ENCODE results near the gene PRKCA. TPM values are rescaled to one million over a fixed set of nuclear protein-coding genes. Genes with fewer than 3 reads are reported as not detected.

The PRKCA gene
- total and polyA plus RNA-seq, 2 experiments from 2014 or later: 6.4 to 35.4 TPM

DNA sequence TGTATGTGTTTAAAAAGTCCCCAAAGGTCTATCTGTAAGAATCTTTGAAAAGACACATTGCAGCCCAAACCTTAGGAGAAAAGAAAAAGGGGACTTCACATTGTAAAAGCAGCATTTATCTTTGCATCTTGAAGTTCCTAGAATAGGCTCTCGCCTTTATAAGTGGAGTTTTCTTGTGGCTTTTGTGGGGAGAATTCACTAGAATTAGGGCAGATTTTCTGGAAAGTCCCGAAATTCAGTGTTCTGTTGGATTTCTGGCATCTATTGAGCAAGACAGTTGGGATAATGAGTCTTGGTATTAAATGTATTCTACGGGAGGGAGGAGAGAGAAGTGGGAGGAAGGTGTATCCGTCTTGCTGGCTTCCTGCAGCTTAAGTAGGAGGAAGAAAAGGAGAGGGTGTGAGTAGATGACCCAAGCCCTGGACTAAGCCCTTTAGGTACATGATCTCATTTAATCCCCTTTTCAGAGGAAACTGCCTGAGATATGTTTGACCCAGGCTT, 62.6 kb downstream of the PRKCA start:
- H3K79me2 ChIP-seq (replicated peaks; ENCODE audit: insufficient read depth): 0 out of 2 replicates have a peak, but pooled peaks cover 3% of the 10 kb centered on the region
- no peak overlapping the region for H3K4me3 Mint-ChIP-seq
- H3K4me2 ChIP-seq: peak overlapping the region; percentile 21; the same call in 1 of the 2 replicates

More for the DNA sequence above, 62.6 kb downstream of the PRKCA start:
- DNase-seq (ENCODE audit: low spot score): no peak
- H3K4me1 Mint-ChIP-seq: peaks cover 49% of the 10 kb centered on the region
- H2AFZ ChIP-seq: no peak overlapping the region
- TF ChIP-seq STAT1 (IDR thresholded peaks at IDR 0.05; ENCODE audit: unreplicated experiment) (no peak), CREB1 (CRISPR knock-in tag; IDR thresholded peaks at IDR 0.05; ENCODE audit: low read depth) (no peak), ZNF331 (CRISPR knock-in tag; IDR thresholded peaks at IDR 0.05; ENCODE audit: low read depth) (no peak), POLR2AphosphoS5 (IDR thresholded peaks at IDR 0.05; ENCODE audit: low read depth) (no peak), EZH2phosphoT487 (IDR thresholded peaks at IDR 0.05; ENCODE audit: unreplicated experiment) (no peak)
- TF ChIP-seq, protein P1, sequence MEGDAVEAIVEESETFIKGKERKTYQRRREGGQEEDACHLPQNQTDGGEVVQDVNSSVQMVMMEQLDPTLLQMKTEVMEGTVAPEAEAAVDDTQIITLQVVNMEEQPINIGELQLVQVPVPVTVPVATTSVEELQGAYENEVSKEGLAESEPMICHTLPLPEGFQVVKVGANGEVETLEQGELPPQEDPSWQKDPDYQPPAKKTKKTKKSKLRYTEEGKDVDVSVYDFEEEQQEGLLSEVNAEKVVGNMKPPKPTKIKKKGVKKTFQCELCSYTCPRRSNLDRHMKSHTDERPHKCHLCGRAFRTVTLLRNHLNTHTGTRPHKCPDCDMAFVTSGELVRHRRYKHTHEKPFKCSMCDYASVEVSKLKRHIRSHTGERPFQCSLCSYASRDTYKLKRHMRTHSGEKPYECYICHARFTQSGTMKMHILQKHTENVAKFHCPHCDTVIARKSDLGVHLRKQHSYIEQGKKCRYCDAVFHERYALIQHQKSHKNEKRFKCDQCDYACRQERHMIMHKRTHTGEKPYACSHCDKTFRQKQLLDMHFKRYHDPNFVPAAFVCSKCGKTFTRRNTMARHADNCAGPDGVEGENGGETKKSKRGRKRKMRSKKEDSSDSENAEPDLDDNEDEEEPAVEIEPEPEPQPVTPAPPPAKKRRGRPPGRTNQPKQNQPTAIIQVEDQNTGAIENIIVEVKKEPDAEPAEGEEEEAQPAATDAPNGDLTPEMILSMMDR (conservative IDR thresholded peaks at IDR 0.05; ENCODE audit: low read depth in 2 of 2): no peak
- TF ChIP-seq, protein P2, sequence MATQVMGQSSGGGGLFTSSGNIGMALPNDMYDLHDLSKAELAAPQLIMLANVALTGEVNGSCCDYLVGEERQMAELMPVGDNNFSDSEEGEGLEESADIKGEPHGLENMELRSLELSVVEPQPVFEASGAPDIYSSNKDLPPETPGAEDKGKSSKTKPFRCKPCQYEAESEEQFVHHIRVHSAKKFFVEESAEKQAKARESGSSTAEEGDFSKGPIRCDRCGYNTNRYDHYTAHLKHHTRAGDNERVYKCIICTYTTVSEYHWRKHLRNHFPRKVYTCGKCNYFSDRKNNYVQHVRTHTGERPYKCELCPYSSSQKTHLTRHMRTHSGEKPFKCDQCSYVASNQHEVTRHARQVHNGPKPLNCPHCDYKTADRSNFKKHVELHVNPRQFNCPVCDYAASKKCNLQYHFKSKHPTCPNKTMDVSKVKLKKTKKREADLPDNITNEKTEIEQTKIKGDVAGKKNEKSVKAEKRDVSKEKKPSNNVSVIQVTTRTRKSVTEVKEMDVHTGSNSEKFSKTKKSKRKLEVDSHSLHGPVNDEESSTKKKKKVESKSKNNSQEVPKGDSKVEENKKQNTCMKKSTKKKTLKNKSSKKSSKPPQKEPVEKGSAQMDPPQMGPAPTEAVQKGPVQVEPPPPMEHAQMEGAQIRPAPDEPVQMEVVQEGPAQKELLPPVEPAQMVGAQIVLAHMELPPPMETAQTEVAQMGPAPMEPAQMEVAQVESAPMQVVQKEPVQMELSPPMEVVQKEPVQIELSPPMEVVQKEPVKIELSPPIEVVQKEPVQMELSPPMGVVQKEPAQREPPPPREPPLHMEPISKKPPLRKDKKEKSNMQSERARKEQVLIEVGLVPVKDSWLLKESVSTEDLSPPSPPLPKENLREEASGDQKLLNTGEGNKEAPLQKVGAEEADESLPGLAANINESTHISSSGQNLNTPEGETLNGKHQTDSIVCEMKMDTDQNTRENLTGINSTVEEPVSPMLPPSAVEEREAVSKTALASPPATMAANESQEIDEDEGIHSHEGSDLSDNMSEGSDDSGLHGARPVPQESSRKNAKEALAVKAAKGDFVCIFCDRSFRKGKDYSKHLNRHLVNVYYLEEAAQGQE (IDR thresholded peaks at IDR 0.05; ENCODE audit: unreplicated experiment): no peak
- TF ChIP-seq, protein P3, sequence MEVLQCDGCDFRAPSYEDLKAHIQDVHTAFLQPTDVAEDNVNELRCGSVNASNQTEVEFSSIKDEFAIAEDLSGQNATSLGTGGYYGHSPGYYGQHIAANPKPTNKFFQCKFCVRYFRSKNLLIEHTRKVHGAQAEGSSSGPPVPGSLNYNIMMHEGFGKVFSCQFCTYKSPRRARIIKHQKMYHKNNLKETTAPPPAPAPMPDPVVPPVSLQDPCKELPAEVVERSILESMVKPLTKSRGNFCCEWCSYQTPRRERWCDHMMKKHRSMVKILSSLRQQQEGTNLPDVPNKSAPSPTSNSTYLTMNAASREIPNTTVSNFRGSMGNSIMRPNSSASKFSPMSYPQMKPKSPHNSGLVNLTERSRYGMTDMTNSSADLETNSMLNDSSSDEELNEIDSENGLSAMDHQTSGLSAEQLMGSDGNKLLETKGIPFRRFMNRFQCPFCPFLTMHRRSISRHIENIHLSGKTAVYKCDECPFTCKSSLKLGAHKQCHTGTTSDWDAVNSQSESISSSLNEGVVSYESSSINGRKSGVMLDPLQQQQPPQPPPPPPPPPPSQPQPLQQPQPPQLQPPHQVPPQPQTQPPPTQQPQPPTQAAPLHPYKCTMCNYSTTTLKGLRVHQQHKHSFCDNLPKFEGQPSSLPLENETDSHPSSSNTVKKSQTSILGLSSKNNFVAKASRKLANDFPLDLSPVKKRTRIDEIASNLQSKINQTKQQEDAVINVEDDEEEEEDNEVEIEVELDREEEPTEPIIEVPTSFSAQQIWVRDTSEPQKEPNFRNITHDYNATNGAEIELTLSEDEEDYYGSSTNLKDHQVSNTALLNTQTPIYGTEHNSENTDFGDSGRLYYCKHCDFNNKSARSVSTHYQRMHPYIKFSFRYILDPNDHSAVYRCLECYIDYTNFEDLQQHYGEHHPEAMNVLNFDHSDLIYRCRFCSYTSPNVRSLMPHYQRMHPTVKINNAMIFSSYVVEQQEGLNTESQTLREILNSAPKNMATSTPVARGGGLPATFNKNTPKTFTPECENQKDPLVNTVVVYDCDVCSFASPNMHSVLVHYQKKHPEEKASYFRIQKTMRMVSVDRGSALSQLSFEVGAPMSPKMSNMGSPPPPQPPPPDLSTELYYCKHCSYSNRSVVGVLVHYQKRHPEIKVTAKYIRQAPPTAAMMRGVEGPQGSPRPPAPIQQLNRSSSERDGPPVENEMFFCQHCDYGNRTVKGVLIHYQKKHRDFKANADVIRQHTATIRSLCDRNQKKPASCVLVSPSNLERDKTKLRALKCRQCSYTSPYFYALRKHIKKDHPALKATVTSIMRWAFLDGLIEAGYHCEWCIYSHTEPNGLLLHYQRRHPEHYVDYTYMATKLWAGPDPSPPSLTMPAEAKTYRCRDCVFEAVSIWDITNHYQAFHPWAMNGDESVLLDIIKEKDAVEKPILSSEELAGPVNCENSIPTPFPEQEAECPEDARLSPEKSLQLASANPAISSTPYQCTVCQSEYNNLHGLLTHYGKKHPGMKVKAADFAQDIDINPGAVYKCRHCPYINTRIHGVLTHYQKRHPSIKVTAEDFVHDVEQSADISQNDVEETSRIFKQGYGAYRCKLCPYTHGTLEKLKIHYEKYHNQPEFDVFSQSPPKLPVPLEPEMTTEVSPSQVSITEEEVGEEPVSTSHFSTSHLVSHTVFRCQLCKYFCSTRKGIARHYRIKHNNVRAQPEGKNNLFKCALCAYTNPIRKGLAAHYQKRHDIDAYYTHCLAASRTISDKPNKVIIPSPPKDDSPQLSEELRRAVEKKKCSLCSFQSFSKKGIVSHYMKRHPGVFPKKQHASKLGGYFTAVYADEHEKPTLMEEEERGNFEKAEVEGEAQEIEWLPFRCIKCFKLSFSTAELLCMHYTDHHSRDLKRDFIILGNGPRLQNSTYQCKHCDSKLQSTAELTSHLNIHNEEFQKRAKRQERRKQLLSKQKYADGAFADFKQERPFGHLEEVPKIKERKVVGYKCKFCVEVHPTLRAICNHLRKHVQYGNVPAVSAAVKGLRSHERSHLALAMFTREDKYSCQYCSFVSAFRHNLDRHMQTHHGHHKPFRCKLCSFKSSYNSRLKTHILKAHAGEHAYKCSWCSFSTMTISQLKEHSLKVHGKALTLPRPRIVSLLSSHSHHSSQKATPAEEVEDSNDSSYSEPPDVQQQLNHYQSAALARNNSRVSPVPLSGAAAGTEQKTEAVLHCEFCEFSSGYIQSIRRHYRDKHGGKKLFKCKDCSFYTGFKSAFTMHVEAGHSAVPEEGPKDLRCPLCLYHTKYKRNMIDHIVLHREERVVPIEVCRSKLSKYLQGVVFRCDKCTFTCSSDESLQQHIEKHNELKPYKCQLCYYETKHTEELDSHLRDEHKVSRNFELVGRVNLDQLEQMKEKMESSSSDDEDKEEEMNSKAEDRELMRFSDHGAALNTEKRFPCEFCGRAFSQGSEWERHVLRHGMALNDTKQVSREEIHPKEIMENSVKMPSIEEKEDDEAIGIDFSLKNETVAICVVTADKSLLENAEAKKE (CRISPR knock-in tag; IDR thresholded peaks at IDR 0.05): no peak
- no peaks in the 10 kb centered on the region for H3K36me3 Mint-ChIP-seq (ENCODE audit: low read depth)
- peak; percentile 69 for ATAC-seq
- H3F3A ChIP-seq (replicated peaks; ENCODE audit: low read depth): no peaks in the 10 kb centered on the region
- H3K27me3 ChIP-seq (ENCODE audit: insufficient read depth): no peaks in the 10 kb centered on the region
- H3K27me3 Mint-ChIP-seq (ENCODE audit: insufficient read depth, low read depth, poor library complexity): peaks cover 2% of the 10 kb centered on the region
- H4K20me1 ChIP-seq (replicated peaks; ENCODE audit: insufficient read depth): no peaks in the 10 kb centered on the region
- no peaks in the 10 kb centered on the region for H3K36me3 ChIP-seq (ENCODE audit: insufficient read depth)
- no peak overlapping the region for H3K4me3 ChIP-seq
- H3K9me3 Mint-ChIP-seq: no peaks in the 10 kb centered on the region
- peaks cover 22% of the 10 kb centered on the region for H3K4me1 ChIP-seq (ENCODE audit: insufficient read depth)
- peak overlapping the region; percentile 15; the same call in 1 of the 2 replicates for H3K27ac ChIP-seq (ENCODE audit: low read depth)
- no peaks in the 10 kb centered on the region for H3K9me2 ChIP-seq (ENCODE audit: insufficient read depth)
- no peak overlapping the region; the same call in 1 of the 2 replicates for H3K27ac Mint-ChIP-seq
